IMR-90 (cell line): ENCODE results near the gene FAS. TPM values are rescaled to one million over a fixed set of nuclear protein-coding genes. Genes with fewer than 3 reads are reported as not detected.

Experiments
- ATAC-seq: fragments of 200-7000 bp; cut with Tn5 transposase; 2 replicates; pipeline ENCODE4 v1.9.1; 2020; ENCODE audit warnings: low read depth, mild to moderate bottlenecking, moderate library complexity
- BruUV-seq: library from RNA; stranded (reverse); fragments of 400-500 nt; replicated peaks from 2 replicates; lab custom pipeline; 2021; lab: Mats Ljungman, UMichigan
- CTCF ChIA-PET: fragments of 300-600 bp; formaldehyde crosslinking; extraction: SDS; loops from one replicate; lab custom pipeline; 2021; ENCODE audit warnings: antibody characterized with exemption; lab: Yijun Ruan, JAX
- POLR2A ChIA-PET: fragments of 300-600 bp; sonication (Branson Sonifier 250); formaldehyde crosslinking; loops from one replicate; lab custom pipeline; 2022; ENCODE audit warnings: antibody characterized with exemption; ENCODE audit not compliant: unreplicated experiment; lab: Charles Lee
- DNase-seq: peaks from one replicate; pipeline ENCODE4 v3.0.0; 2013
- H2AFZ ChIP-seq: replicated peaks from 2 replicates; pipeline ENCODE3; 2013; ENCODE audit warnings: low read length, mild to moderate bottlenecking; ENCODE audit not compliant: poor library complexity
- H2AK5ac ChIP-seq: 2 replicates; pipeline ENCODE4 v1.6.1; 2013; ENCODE audit warnings: low read depth, low read length, inconsistent platforms
- H2AK9ac ChIP-seq: replicated peaks from 2 replicates; pipeline ENCODE3; 2013; ENCODE audit warnings: mild to moderate bottlenecking, low read depth, low read length, moderate library complexity; ENCODE audit not compliant: poor library complexity
- H2BK120ac ChIP-seq: 2 replicates; pipeline ENCODE4 v1.6.1; 2013; ENCODE audit warnings: low read depth, low read length, inconsistent platforms
- H2BK15ac ChIP-seq: 3 replicates; pipeline ENCODE4 v1.6.1; 2013; ENCODE audit warnings: low read depth, low read length, inconsistent platforms
- H2BK20ac ChIP-seq: 2 replicates; pipeline ENCODE4 v1.6.1; 2013; ENCODE audit warnings: low read depth, mild to moderate bottlenecking, inconsistent platforms, low read length, moderate library complexity
- H2BK5ac ChIP-seq: 2 replicates; pipeline ENCODE4 v1.6.1; 2013; ENCODE audit warnings: mild to moderate bottlenecking, low read depth, low read length, inconsistent platforms; ENCODE audit not compliant: poor library complexity, severe bottlenecking
- H3K14ac ChIP-seq: replicated peaks from 2 replicates; pipeline ENCODE4 v1.6.1; 2013; ENCODE audit warnings: low read depth, low read length, inconsistent platforms
- H3K18ac ChIP-seq: 2 replicates; pipeline ENCODE4 v1.6.1; 2013; ENCODE audit warnings: low read depth, low read length, control low read depth
- H3K23ac ChIP-seq: 2 replicates; pipeline ENCODE4 v1.6.1; 2013; ENCODE audit warnings: low read depth, low read length, inconsistent platforms
- H3K27ac ChIP-seq: 2 replicates; pipeline ENCODE4 v1.5.1; 2013; ENCODE audit warnings: mild to moderate bottlenecking, control low read depth, low read length; ENCODE audit not compliant: insufficient read depth
- H3K27me3 ChIP-seq: 2 replicates; pipeline ENCODE4 v1.6.1; 2013; ENCODE audit warnings: low read length; ENCODE audit not compliant: control insufficient read depth, insufficient read depth
- H3K36me3 ChIP-seq: 2 replicates; pipeline ENCODE4 v1.6.1; 2013; ENCODE audit warnings: low read length, mixed read lengths; ENCODE audit not compliant: control insufficient read depth, insufficient read depth
- H3K4ac ChIP-seq: 2 replicates; pipeline ENCODE4 v1.6.1; 2013; ENCODE audit warnings: low read depth, low read length, inconsistent platforms
- H3K4me1 ChIP-seq: 2 replicates; pipeline ENCODE4 v1.6.1; 2013; ENCODE audit warnings: low read length, mixed read lengths; ENCODE audit not compliant: control insufficient read depth, insufficient read depth
- H3K4me2 ChIP-seq: 2 replicates; pipeline ENCODE4 v1.6.1; 2013; ENCODE audit warnings: low read depth, mild to moderate bottlenecking, control low read depth, low read length, moderate library complexity
- H3K4me3 ChIP-seq: 2 replicates; pipeline ENCODE4 v1.5.1; 2013; ENCODE audit warnings: low read depth, mild to moderate bottlenecking, control low read depth, low read length, moderate library complexity; ENCODE audit not compliant: insufficient read depth
- H3K56ac ChIP-seq: 2 replicates; pipeline ENCODE4 v1.6.1; 2013; ENCODE audit warnings: low read length, inconsistent platforms; ENCODE audit not compliant: insufficient read depth; ENCODE audit errors: extremely low read depth
- H3K79me1 ChIP-seq, 2 experiments: 2 replicates each; pipeline ENCODE4 v1.6.1; 2013; ENCODE audit warnings: low read length in 2 of 2, inconsistent platforms in 1 of 2, low read depth in 1 of 2
- H3K9ac ChIP-seq: 2 replicates; pipeline ENCODE4 v1.6.1; 2013; ENCODE audit warnings: low read depth, low read length, control low read depth
- H3K9me1 ChIP-seq: 2 replicates; pipeline ENCODE4 v1.6.1; 2013; ENCODE audit warnings: low read length, inconsistent platforms; ENCODE audit not compliant: insufficient read depth
- H3K9me3 ChIP-seq: 2 replicates; pipeline ENCODE4 v1.6.1; 2013; ENCODE audit warnings: low read length; ENCODE audit not compliant: control insufficient read depth, insufficient read depth
- H4K20me1 ChIP-seq: 2 replicates; pipeline ENCODE4 v1.6.1; 2013; ENCODE audit warnings: low read length, inconsistent platforms; ENCODE audit not compliant: insufficient read depth
- H4K5ac ChIP-seq: 2 replicates; pipeline ENCODE4 v1.6.1; 2013; ENCODE audit warnings: mild to moderate bottlenecking, low read depth, low read length, control low read depth
- H4K8ac ChIP-seq, 2 experiments: 2 replicates each; pipeline ENCODE4 v1.6.1; 2013; ENCODE audit warnings: low read depth in 2 of 2, low read length in 2 of 2, control low read depth in 1 of 2, inconsistent platforms in 1 of 2
- H4K91ac ChIP-seq: 2 replicates; pipeline ENCODE4 v1.6.1; 2013; ENCODE audit warnings: low read depth, low read length, inconsistent platforms; ENCODE audit not compliant: insufficient read depth
- MXI1 ChIP-seq: IDR thresholded peaks from 2 replicates; pipeline ENCODE4 v1.6.1; 2012; ENCODE audit warnings: low read depth, mild to moderate bottlenecking, low read length, moderate library complexity, borderline replicate concordance
- RAD21 ChIP-seq: IDR thresholded peaks from 2 replicates; pipeline ENCODE4 v1.6.1; 2012; ENCODE audit warnings: low read length, improper control_type of control experiment
- RFX5 ChIP-seq: IDR thresholded peaks from 2 replicates; pipeline ENCODE4 v1.8.0; 2012; ENCODE audit warnings: low read depth, mild to moderate bottlenecking, low read length, moderate library complexity
- WGBS, 2 experiments: methylation state at CpG; one replicate each; pipeline versions ENCODE4 v1.1.5 to v1.1.7; 2013; ENCODE audit warnings: missing lambda C conversion rate in 2 of 2; ENCODE audit not compliant: insufficient read length in 1 of 2; ENCODE audit errors: extremely low coverage in 2 of 2; 5-methylcytosine and 5-hydroxymethylcytosine counted together
- dilution Hi-C: fragments of 300-500 bp; cut with HindIII; formaldehyde crosslinking; loops from one replicate; pipeline ENCODE4 v1.14.3; 2018; ENCODE audit warnings: low sequenced_read_pairs; ENCODE audit not compliant: unreplicated experiment
- in situ Hi-C: fragments of 300-500 bp; cut with MboI; formaldehyde crosslinking; loops from 3 replicates; pipeline ENCODE4 v1.14.3; 2019; ENCODE audit warnings: low sequenced_read_pairs, inconsistent platforms, mixed read lengths
- intact Hi-C: fragments of 100-400 bp; cut with micrococcal nuclease; formaldehyde crosslinking; loops from 2 replicates; pipeline ENCODE4 v1.10.0; 2022
- polyA plus RNA-seq, 3 experiments: library from polyadenylated mRNA; depleted of rRNA; stranded (reverse); fragments of >200 nt; gene quantifications; 2 replicates each; pipeline ENCODE4 v1.2.3, GENCODE V29; 2012; ENCODE audit warnings: low replicate concordance in 1 of 3
- total RNA-seq: library from RNA; depleted of rRNA; stranded (reverse); fragments of >200 nt; gene quantifications from 2 replicates; pipeline ENCODE4 v1.2.3, GENCODE V29; 2012
- TF ChIP-seq, protein P1 (sequence below): fragments of 150-350 bp; IDR thresholded peaks from 2 replicates; pipeline ENCODE4 v1.6.1; 2017; ENCODE audit warnings: mild to moderate bottlenecking, antibody characterized with exemption, low read length, low read depth

FAS gene
- total and polyA plus RNA-seq, 2 of the 4 experiments (the other 2 are of a cell fraction), result 34.3 to 53.8 TPM

DNA sequence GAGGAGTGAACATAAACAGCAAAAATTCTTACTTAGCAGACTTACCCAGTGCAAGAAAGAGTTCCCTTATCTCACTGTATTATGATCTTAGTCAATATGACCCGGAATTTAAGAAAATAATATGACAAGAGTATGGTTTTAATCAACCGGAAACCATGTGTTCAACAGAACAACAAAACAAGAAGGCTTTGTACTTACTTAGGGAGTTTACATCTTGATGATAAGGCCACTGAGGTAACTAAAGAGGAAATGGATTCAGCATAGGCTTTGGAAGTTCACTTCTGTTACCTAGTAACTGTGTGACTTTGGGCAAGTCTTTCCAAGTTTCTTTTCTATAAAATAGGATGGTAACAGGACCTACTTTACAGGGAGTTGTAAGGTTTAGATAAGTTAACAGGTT lies 7.4 kb upstream of the FAS start:
- Histone ChIP-seq H2BK20ac (no peak overlapping the region), H3K27me3 (no peaks in the 10 kb centered on the region), H3K9ac (no peak overlapping the region), H3K4me1 (peaks cover 10% of the 10 kb centered on the region), H2BK15ac (0 out of 3 replicates have a peak overlapping the region, but pooled peaks have one; percentile 65), H3K4ac (no peak overlapping the region), H3K27ac (no peak overlapping the region), H2AK9ac (no peak overlapping the region), H4K8ac (no peak overlapping the region), H3K4me3 (no peak overlapping the region), H3K4me2 (no peak overlapping the region), H3K14ac (no peak overlapping the region), H3K23ac (0 out of 2 replicates have a peak overlapping the region, but pooled peaks have one; percentile 28), H3K18ac (no peak overlapping the region; the same call in 1 of the 2 replicates), H2AFZ (no peak overlapping the region), H2AK5ac (no peak overlapping the region), H4K20me1 (0 out of 2 replicates have a peak, but pooled peaks cover 3% of the 10 kb centered on the region), H2BK120ac (no peak overlapping the region), H3K9me3 (no peaks in the 10 kb centered on the region), H4K5ac (no peak overlapping the region), H4K91ac (no peak overlapping the region), H2BK5ac (peak overlapping the region; percentile 0), H3K9me1 (peaks cover 7% of the 10 kb centered on the region; the same call in 1 of the 2 replicates), H3K56ac (no peak overlapping the region), H3K79me1 (peaks cover 41 to 59% of the 10 kb centered on the region in 2 experiments), H3K36me3 (no peaks in the 10 kb centered on the region; the same call in 1 of the 2 replicates)
- ChIA-PET POLR2A (interaction anchor here (0.7 kb wide), 1 partner anchor 33 kb away, joined by 4 read pairs; no protein-coding TSS in a partner anchor), CTCF (interaction anchor here (0.5 to 1.3 kb wide), 3 partner anchors 38 to 417 kb away, joined by 3 to 5 read pairs (median 4); no protein-coding TSS in a partner anchor)
- in situ Hi-C loops, result loop anchor here (5.0 kb wide), 1 partner anchor 41 kb away; no protein-coding TSS in a partner anchor
- TF ChIP-seq RFX5 (no peak), MXI1 (no peak), RAD21 (no peak)
- TF ChIP-seq, protein P1, sequence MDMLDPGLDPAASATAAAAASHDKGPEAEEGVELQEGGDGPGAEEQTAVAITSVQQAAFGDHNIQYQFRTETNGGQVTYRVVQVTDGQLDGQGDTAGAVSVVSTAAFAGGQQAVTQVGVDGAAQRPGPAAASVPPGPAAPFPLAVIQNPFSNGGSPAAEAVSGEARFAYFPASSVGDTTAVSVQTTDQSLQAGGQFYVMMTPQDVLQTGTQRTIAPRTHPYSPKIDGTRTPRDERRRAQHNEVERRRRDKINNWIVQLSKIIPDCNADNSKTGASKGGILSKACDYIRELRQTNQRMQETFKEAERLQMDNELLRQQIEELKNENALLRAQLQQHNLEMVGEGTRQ, result no peak
- ATAC-seq (no peak; the same call in 1 of the 2 replicates), DNase-seq (peak; percentile 35)
- intact Hi-C loops, result no loop called here
- dilution Hi-C loops, result no loop called here
- WGBS, 2 experiments, result no CpG with 5 or more reads among the region's 2 CpGs
- BruUV-seq, result no TSS peak
